Ectodermal cell (in vitro differentiated cells): ENCODE results near the gene DLST.

Experiments used
- H3K27ac ChIP-seq: 2 replicates; pipeline ENCODE4 v1.7.0; 2013; ENCODE audit warnings: mild to moderate bottlenecking, low read depth, low read length; ENCODE audit not compliant: insufficient read depth, poor library complexity, severe bottlenecking
- H3K27me3 ChIP-seq: 2 replicates; pipeline ENCODE4 v1.7.0; 2013; ENCODE audit warnings: mild to moderate bottlenecking, low read length; ENCODE audit not compliant: insufficient read depth, control insufficient read depth, poor library complexity, severe bottlenecking
- H3K36me3 ChIP-seq: one replicate; pipeline ENCODE4 v1.7.0; 2013; ENCODE audit warnings: low read length; ENCODE audit not compliant: control insufficient read depth, insufficient read depth
- H3K4me1 ChIP-seq: one replicate; pipeline ENCODE4 v1.7.0; 2013; ENCODE audit warnings: low read length; ENCODE audit not compliant: control insufficient read depth, insufficient read depth
- H3K4me3 ChIP-seq: 2 replicates; pipeline ENCODE4 v1.7.0; 2013; ENCODE audit warnings: low read depth, low read length, control low read depth; ENCODE audit not compliant: insufficient read depth
- H3K9me3 ChIP-seq: 2 replicates; pipeline ENCODE4 v1.7.0; 2013; ENCODE audit warnings: mild to moderate bottlenecking, low read length, moderate library complexity; ENCODE audit not compliant: control insufficient read depth
- WGBS, 2 experiments: methylation state at CpG; one replicate each; pipeline ENCODE4 v1.1.7; 2013; ENCODE audit warnings: missing lambda C conversion rate in 2 of 2; 5-methylcytosine and 5-hydroxymethylcytosine counted together

Gene DLST

GRCh38 chr14:74875941-74876913, 5.5 kb upstream of the DLST start, which contains the start of gene PROX2:
TSS of gene PROX2 (minus strand) at chr14:74876145. CDS start at chr14:74863834, 12,311 bp downstream.
- no peaks in the 10 kb centered on the region for H3K27me3 ChIP-seq
- no peaks in the 10 kb centered on the region for H3K36me3 ChIP-seq
- H3K4me1 ChIP-seq = peaks cover 3% of the 10 kb centered on the region
- no peak within 1 kb of the TSS for H3K4me3 ChIP-seq
- no peak within 1 kb of the TSS for H3K27ac ChIP-seq
- 61 to 62% methylated on average over 12 to 13 of the region's 13 CpGs for WGBS, 2 experiments
- no peaks in the 10 kb centered on the region for H3K9me3 ChIP-seq

GRCh38 chr14:74879427-74880182, 2.1 kb upstream of the DLST start:
- Histone ChIP-seq H3K4me3 (no peak overlapping the region), H3K27me3 (no peaks in the 10 kb centered on the region), H3K9me3 (no peaks in the 10 kb centered on the region), H3K27ac (no peak overlapping the region), H3K36me3 (no peaks in the 10 kb centered on the region), H3K4me1 (peaks cover 15% of the 10 kb centered on the region)
- 87 to 89% methylated on average over 2 to 3 of the region's 3 CpGs for WGBS, 2 experiments

- Histone ChIP-seq H3K9me3 (no peaks in the 10 kb centered on the region), H3K27me3 (no peaks in the 10 kb centered on the region), H3K27ac (peak overlapping the region; percentile 60), H3K4me3 (peak overlapping the region; percentile 98), H3K36me3 (no peaks in the 10 kb centered on the region), H3K4me1 (peaks cover 25% of the 10 kb centered on the region)
- WGBS, 2 experiments = 5% methylated on average over 49 of the region's 49 CpGs
These were observed 596 bp downstream of the DLST start for GRCh38 chr14:74882103-74882920.

GRCh38 chr14:74886001-74886400, 4.3 kb downstream of the DLST start:
- Histone ChIP-seq H3K36me3 (peaks cover 13% of the 10 kb centered on the region), H3K27ac (no peak overlapping the region), H3K4me3 (no peak overlapping the region), H3K27me3 (no peaks in the 10 kb centered on the region), H3K9me3 (no peaks in the 10 kb centered on the region), H3K4me1 (peaks cover 24% of the 10 kb centered on the region)
- 6 to 11% methylated on average over 3 of the region's 3 CpGs for WGBS, 2 experiments

- Histone ChIP-seq H3K36me3 (peaks cover 25% of the 10 kb centered on the region), H3K27ac (no peak overlapping the region), H3K4me1 (peaks cover 19% of the 10 kb centered on the region), H3K4me3 (no peak overlapping the region), H3K27me3 (no peaks in the 10 kb centered on the region), H3K9me3 (no peaks in the 10 kb centered on the region)
- WGBS, 2 experiments = 89 to 91% methylated on average over 12 of the region's 12 CpGs
These were observed 6.7 kb downstream of the DLST start for GRCh38 chr14:74888164-74889158.

- WGBS, 2 experiments = 91 to 96% methylated on average over 6 of the region's 6 CpGs
- Histone ChIP-seq H3K9me3 (no peaks in the 10 kb centered on the region), H3K36me3 (peaks cover 38% of the 10 kb centered on the region)
These were observed 8.5 kb downstream of the DLST start for GRCh38 chr14:74890262-74890661.

GRCh38 chr14:74891870-74892269, 10.2 kb downstream of the DLST start:
- no peak overlapping the region for H3K27ac ChIP-seq
- no peaks in the 10 kb centered on the region for H3K9me3 ChIP-seq
- H3K27me3 ChIP-seq = no peaks in the 10 kb centered on the region
- no peaks in the 10 kb centered on the region for H3K4me1 ChIP-seq
- H3K36me3 ChIP-seq = peaks cover 43% of the 10 kb centered on the region
- 95 to 96% methylated on average over 6 of the region's 6 CpGs for WGBS, 2 experiments
- H3K4me3 ChIP-seq = no peak overlapping the region

More at GRCh38 chr14:74890262-74890661, 8.5 kb downstream of the DLST start:
- no peak overlapping the region for H3K4me3 ChIP-seq
- H3K4me1 ChIP-seq = peaks cover 8% of the 10 kb centered on the region
- no peak overlapping the region for H3K27ac ChIP-seq
- no peaks in the 10 kb centered on the region for H3K27me3 ChIP-seq

- no peaks in the 10 kb centered on the region for H3K27me3 ChIP-seq
- no peak overlapping the region for H3K27ac ChIP-seq
- no peaks in the 10 kb centered on the region for H3K9me3 ChIP-seq
- H3K4me3 ChIP-seq = no peak overlapping the region
- 86% methylated on average over 5 of the region's 5 CpGs for WGBS, 2 experiments
- no peaks in the 10 kb centered on the region for H3K4me1 ChIP-seq
- H3K36me3 ChIP-seq = peaks cover 46% of the 10 kb centered on the region
These were observed 11.0 kb downstream of the DLST start for GRCh38 chr14:74892745-74893144.

- H3K4me1 ChIP-seq = no peaks in the 10 kb centered on the region
- H3K27ac ChIP-seq = no peak overlapping the region
- H3K9me3 ChIP-seq = no peaks in the 10 kb centered on the region
- H3K27me3 ChIP-seq = no peaks in the 10 kb centered on the region
- no peak overlapping the region for H3K4me3 ChIP-seq
- 63 to 72% methylated on average over 4 of the region's 4 CpGs for WGBS, 2 experiments
- peaks cover 55% of the 10 kb centered on the region for H3K36me3 ChIP-seq
These were observed 11.9 kb downstream of the DLST start for GRCh38 chr14:74893614-74894091.
